Fibroblast of lung (primary cell): ENCODE measurements around the gene TOX3.

Experiments used
- EZH2 ChIP-seq: IDR thresholded peaks from 2 replicates; pipeline ENCODE4 v1.5.1; 2012; ENCODE audit warnings: low read length, control low read depth, mild to moderate bottlenecking; ENCODE audit errors: missing control alignments
- TF ChIP-seq, protein P1 (sequence below), 2 donors: IDR thresholded peaks in 1 of 2; conservative IDR thresholded peaks in 1 of 2; 1 replicate in 1 of 2; 2 replicates in 1 of 2; pipeline ENCODE4 v1.5.1; 2011 to 2012; ENCODE audit warnings: low read length in 2 of 2, control low read depth in 1 of 2, inconsistent platforms in 1 of 2, low read depth in 1 of 2, mild to moderate bottlenecking in 1 of 2

DNA sequence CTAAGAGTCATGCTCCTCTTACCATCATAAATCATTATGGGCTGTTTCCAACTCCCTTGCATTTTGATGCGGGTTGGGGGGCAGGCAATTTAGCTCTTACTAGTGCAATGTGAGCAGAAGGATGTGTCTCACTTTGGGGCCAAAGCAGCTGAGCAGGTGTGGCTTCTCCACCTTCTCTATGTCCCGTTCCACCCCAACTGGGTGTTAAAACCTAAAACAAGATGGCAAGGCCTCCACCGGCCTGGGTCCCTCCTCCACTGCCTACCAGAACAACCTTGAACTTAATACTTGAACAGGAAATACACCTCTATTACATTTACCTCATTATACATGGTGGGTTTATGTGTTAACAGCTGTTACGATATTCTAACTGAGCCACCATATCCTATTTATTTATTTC is 52.8 kb downstream of the TOX3 start:
- TF ChIP-seq, protein P1, sequence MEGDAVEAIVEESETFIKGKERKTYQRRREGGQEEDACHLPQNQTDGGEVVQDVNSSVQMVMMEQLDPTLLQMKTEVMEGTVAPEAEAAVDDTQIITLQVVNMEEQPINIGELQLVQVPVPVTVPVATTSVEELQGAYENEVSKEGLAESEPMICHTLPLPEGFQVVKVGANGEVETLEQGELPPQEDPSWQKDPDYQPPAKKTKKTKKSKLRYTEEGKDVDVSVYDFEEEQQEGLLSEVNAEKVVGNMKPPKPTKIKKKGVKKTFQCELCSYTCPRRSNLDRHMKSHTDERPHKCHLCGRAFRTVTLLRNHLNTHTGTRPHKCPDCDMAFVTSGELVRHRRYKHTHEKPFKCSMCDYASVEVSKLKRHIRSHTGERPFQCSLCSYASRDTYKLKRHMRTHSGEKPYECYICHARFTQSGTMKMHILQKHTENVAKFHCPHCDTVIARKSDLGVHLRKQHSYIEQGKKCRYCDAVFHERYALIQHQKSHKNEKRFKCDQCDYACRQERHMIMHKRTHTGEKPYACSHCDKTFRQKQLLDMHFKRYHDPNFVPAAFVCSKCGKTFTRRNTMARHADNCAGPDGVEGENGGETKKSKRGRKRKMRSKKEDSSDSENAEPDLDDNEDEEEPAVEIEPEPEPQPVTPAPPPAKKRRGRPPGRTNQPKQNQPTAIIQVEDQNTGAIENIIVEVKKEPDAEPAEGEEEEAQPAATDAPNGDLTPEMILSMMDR (conservative IDR thresholded peaks at IDR 0.05 in 1 of 2, IDR thresholded peaks at IDR 0.05 in 1 of 2; ENCODE audit: low read depth in 1 of 2, low read length in 2 of 2): no peak
- no peak for TF ChIP-seq EZH2
